GM21515 (cell line): ENCODE results near the gene SLFN5.
A peak's percentile ranks its signal among the peaks of the same experiment; 100 is the strongest.
"Not testable (repeated sequence)": the region's sequence is repeated elsewhere in the genome, so short reads cannot be mapped to it uniquely, and the experiment has no call there.

ENCODE experiments used
- ATAC-seq: cut with Tn5 transposase; IDR thresholded peaks from one replicate; pipeline ENCODE4 v1.9.1; 2021; ENCODE audit not compliant: unreplicated experiment

Gene SLFN5

DNA sequence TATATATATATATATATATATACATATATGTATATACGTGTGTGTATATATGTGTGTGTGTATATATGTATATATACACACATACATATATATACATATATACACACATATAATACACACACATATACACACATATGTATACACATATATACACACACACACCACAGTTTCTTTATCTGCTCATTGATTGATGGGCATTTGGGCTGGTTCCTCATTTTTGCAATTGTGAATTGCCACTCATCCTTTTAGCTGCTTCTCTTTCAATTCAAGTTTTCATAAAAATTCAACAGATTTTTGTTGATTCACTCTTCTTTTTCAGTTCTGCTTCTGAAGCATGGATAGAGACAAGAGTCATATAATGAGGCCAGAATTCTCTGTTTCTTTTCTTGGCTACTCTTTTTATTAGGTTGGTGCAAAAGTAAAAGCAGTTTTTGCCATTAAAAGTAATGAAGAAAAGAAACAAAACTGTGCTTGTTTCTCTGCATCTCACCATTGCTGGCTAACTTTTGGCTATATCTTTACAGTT, 44.5 kb downstream of the SLFN5 start:
- no peak for ATAC-seq

DNA sequence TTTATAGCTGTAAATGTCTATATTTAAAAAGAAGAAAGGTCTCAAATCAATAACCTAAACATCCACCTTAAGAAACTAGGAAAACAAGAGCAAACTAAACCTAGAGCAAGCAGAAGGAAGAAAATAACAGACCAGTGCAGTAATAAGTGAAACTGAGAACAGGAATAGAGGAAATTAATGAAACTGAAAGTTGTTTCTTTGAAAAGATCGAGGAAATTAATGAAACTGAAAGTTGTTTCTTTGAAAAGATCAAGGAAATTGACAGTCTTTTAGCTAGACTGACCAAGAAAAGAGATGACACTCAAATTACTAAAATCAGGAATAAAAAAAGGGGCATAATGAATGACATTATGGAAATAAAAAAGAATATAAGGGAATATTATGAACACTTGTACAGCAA, 46.4 kb downstream of the SLFN5 start:
- ATAC-seq: no peak

DNA sequence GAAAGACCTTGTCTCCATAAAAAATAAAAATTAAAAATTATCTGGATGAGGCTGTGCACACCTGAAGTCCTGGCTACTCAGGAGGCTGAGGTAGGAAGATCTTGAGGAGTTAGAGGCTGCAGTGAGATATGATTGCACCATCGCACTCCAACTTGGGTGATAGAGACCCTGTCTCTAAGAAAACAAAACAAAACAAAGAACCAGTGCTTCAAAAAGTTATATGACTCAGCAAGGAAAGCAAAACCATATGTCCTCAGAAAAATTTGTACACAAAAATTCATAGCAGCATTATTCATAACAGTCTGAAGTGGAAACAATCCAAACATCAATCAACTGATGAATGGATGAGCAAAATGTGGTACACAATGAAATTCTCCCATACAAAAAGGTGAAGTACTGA, 48.9 kb downstream of the SLFN5 start:
- no peak for ATAC-seq

DNA sequence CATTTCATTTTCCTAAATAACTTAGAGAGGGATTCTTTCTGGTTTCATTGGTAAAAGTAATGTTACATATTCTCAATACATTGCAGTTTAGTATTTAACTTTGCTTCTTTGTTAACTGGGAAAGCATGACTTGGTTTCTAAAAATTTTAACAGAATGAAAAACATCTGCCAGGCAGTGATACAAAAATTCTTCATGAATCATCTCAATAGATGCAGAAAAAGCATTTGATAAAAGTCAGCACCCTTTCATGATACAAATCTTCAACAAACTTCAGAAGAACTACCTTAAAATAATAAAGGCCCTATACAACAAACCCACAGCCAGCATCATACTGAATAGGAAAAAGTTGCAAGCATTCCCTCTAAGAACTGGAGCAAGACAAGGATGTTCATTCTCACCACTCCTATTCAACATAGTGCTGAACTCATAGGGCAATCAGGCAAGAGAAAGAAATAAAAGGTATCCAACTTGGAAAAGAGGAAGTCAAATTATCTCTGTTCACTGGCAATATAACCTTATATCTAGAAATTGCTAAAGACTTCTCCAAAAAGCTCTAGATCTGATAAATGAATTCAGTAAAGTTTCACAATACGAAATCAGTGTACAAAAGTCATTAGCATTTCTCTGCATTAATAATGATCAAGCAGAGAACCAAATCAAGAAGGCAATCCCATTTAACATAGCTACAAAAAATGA, 50.4 kb downstream of the SLFN5 start:
- no peak for ATAC-seq

DNA sequence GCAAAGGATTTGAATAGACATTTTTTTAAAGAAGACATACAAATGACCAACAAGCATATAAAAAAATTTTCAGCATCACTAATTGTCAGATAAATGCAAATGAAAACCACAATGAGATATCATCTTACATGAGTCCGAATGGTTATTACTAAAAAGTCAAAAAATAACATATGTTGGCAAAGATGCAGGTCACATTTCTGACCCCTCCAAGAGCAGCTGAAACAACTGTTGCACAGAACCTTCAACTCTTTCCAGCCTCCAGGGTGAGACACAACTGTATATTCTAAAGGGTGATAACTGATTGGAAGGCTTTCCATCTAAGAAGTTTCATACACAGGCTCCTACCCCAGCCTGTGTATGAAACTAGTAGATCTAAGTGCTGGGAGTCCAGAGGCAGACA, 51.9 kb downstream of the SLFN5 start:
- no peak for ATAC-seq

DNA sequence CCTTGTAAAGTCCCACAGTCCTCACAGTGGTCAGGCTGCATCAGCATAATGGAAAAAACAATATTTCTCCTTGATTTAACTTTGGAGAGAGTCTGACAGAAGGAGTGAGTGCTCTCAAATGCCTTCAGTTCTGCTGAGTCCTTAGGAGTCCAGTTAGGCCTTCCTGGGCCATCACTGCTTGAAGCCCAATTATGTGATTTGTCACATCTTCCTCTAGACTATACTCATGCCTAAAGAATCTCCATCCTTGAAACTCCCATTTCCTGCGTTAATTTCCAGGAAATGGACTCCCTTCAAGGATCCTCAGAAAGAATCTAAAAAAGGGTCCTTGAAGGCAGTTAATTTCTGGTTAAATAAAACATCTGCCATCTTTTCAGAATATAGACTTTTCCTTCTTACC, 52.8 kb downstream of the SLFN5 start:
- ATAC-seq: no peak

DNA sequence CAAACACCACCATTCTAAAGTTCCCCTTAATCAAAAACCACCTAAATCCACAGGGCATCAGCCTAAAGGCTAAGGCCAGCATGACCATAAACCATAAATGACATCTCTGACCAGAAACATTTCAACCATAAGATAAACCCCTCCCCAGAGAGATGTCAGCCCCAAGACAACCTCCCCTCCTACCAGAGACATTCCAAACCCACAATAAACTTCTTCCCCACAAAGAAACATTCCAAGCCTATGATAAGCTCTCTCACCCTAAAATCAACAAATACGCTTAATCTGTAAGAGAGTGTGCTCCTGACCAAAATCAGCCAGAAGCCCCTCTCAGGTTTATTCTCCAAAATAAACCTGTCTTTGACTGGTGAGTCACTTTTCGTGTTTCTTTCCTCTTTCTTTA, 54.8 kb downstream of the SLFN5 start:
- no peak for ATAC-seq

DNA sequence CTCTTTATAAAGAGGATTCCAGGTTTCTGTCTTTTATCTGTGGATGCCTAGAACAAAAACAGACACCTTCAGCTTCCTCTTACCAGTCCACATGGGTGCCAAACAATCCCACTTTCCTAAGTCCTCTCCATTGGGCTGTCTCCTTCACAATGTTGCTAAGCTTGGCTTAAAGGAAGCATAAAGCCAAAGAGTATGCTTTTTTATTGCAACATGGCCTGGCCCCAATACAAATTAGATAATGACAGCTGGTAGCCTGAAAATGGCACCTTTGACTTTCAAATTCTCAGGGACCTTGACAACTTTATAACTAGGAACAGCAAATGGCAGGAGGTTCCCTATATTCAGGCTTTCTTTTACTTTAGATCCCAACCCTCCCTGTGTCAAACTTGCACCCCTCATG, 55.8 kb downstream of the SLFN5 start:
- no peak for ATAC-seq

DNA sequence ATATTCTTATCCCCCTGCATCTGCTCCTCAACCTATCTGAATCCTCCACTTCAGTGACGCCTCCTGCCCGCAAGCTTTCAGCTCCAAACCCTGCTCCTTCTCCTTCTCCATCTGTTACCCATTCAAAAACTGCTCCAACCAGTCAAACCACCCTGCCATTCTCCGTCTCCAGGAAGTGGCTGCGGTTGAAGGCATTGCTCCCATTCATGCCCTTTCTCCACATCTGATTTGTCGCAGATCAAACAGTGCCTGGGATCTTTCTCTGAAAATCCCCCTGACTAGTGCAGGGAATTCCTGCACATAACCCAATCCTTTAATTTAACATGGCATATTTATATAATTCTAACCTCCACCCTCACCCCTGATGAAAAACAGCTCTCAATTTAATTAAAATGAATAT, 56.3 kb downstream of the SLFN5 start:
- no peak for ATAC-seq

DNA sequence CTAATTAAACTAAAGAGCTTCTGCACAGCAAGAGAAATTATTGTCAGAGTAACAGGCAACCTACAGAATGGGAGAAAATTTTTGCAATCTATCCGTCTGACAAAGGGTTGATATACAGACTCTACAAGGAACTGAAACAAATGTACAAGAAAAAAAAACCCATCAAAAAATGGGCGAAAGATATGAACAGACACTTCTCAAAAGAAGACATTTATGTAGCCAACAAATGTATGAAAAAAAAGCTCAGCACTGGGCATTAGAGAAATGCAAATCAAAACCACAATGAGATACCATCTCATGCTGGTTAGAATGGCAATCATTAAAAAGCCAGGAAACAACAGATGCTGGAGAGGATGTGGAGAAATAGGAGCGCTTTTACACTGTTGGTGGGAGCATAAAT, 66.5 kb downstream of the SLFN5 start:
- not testable (repeated sequence) for ATAC-seq

DNA sequence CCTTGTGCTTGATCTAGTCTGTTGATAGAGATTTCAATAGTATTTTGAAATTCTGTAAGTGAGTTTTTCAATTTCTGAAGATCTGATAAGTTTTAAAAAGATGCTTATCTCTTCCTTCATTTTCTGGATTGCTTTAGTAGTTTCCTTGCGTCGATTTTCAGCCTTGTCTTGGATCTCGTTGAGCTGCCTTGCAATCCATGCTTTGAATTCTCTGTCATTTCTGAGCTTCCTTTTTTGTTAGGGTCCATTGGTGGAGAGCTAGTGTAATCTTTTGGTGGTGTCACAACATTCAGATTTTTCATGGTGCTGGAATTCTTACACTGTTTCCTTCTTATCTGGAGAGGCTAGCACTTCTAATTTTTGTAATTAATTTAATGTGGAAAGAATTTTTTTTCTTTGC, 69.5 kb downstream of the SLFN5 start:
- no peak for ATAC-seq

DNA sequence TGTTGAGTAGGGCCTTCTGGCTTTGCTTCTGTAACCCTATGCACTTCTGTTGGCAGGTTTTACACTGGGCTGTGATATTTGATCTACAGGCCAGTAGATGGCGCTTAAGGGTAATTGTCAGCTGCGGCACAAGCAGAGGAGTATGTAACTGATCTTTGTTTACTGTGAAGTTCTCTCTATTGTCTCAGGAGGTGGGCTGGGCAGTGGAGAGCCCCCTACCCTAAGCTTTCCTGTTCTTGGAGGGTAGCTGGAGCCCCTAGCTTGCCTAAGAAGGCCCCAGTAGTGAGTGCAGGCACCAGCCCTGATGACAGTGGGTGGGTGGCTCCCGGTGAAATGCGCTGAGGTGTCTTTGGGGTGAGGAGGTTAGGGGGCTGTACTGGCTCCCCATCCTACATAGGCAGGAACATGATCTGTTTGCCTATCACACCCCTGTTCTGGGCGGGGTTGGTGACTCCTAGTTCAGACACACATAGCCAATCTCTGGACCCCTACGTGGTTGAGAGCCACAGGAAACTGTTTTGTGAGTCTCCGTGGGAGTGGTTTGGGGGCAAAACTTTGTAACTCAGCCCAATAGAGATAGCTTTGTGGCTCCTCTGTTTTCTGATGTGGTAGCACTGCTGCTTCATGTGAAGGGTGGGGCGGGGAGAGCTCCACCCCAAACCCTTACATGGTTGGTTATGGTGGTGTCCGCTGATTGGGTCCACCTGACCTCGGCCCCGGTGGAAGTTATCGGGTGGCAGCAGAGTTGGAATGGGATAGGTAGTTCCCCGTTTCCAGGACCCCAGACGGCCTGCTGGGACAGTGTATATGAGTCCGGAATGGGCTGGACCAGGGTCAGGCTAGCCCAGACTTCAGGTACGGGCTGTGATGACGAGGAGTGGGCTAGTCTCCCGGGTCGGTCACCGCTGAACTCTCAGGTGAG, 70.2 kb downstream of the SLFN5 start:
- peak; percentile 73 for ATAC-seq

DNA sequence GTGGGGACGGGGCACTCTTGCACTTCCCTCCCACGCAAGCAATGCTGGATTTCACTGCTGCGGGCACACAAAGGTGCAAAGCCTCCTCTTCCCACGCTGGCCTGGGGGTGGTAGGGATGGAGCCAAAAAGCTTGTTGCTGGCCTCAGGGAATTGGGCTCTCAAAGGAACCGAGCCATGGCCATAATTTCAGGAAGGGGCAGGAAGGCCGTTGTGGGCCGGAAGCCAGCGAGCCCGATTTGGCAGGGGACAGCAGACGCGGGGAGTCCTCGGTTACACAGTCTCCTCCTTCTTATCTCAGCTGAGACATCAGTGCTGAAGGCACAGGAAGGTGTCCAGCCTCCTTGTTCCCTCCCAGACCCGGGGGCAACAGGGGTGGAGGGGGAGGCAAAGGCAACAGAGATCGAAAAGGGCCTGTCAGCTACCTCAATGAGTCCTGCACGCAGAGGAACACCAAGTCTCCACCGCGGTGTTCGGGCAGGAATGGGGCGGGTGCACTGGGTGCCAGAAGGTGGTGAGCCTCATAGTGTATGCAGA, 71.1 kb downstream of the SLFN5 start:
- no peak for ATAC-seq

DNA sequence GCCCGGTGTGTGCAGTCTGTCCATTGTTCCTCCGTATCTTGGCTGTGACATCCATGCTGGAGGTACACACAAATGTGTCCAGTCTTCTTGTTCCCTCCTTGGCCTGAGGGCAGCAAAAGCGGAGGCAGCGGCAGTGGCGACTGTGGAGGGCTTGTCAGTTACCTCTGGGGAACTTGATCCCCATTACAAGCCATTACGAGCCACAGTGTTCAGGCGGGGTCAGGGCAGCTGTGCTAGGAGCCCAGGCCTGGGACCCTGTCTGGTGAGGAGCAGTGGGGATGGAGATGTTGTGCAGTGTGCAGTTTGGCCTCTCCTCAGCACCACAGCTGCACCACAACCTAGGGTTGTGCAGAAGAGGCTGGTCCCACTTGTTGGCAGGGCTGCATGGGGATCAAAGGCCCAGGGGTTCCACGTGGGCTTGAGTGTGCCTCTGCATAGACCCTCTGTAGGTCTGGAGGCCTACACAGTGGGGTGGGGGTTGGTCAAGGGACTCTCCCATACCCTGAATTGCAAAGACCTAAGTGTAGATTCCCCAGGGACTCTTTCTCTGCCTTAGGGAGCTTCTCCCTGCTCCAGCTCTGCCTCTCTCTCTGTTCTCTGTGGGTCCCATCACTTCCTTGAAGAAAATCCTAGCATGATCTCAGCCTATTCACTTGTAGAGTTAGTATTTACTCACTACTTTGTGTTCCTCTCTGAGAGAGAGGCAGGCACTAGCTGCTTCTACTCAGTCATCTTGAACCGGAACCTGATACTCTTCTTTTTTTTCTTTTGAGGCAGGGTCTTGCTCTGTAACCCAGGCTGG, 71.7 kb downstream of the SLFN5 start:
- no peak for ATAC-seq

DNA sequence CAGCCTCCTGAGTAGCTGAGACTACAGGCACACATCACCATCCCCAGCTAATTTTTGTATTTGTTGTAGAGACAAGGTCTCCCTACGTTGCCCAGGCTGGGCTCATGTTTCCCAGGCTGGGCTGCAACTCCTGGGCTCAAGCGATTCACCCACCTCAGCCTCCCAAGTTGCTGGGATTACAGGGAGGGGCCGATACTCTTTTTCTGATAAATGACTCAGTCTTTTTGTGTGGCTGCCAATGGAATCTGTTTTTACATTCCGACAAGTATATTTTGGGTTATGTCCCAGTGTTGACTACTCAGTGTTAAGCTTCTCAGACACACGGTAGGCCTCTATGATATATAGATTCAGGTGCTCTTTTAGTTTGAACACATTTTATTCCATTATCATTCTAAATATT, 72.4 kb downstream of the SLFN5 start:
- ATAC-seq: no peak

DNA sequence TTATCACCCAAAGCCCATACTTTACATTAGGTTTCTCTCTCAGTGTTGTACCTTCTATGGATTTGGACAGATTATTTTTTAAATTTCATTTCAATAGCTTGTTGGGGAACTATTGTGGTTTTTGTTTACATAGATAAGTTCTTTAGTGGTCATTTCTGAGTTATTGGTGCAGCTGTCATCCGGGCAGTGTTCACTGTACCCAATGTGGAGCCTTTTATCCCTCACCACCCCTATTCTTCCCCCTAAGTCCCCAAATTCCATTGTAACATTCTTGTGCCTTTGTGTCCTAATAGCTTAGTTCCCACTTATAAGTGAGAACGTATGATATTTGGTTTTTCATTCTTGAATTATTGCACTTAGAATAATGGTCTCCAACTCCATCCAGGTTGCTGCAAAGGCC, 73.1 kb downstream of the SLFN5 start:
- ATAC-seq: no peak

DNA sequence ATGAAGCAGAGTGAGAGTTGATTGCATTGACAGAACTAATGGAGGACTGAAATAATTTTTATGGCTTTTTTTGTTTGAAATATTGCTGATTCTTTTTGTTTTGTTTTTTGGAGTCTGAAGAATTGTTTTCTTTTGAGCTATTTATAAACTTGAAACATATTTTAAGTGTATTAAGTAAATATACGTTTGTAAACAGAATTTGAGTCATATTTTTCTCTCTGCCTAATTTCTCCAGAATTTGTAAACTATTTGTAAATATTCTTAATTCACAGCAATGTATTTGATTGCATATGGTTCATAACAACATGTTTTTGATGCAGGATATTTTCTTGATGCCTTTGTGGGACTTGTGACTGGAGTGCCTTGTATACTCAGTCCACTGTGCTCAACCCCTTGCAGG, 79.9 kb downstream of the SLFN5 start:
- no peak for ATAC-seq
